Femur (tissue), 1 donor: ENCODE measurements around the gene ERFE.
"Not testable (repeated sequence)": the region's sequence is repeated elsewhere in the genome, so short reads cannot be mapped to it uniquely, and the experiment has no call there.

ENCODE experiments used
- DNase-seq: peaks from one replicate; pipeline ENCODE4 v3.0.0-alpha.2; 2017

ERFE gene

GRCh38 chr2:238171072-238171431 lies 12.3 kb downstream of the ERFE start:
- DNase-seq = not testable (repeated sequence)

GRCh38 chr2:238171575-238172187 lies 12.9 kb downstream of the ERFE start:
- no peak for DNase-seq

- DNase-seq = no peak
Observed at GRCh38 chr2:238172439-238172838, 13.7 kb downstream of the ERFE start.

- no peak for DNase-seq
Observed at GRCh38 chr2:238173692-238174091, 14.9 kb downstream of the ERFE start.

- DNase-seq = no peak
Observed at GRCh38 chr2:238174291-238174690, 15.5 kb downstream of the ERFE start.

GRCh38 chr2:238174701-238175100 lies 15.9 kb downstream of the ERFE start:
- DNase-seq = no peak

GRCh38 chr2:238176613-238177012 lies 17.8 kb downstream of the ERFE start:
- DNase-seq = no peak

GRCh38 chr2:238180554-238180953 lies 21.8 kb downstream of the ERFE start:
- no peak for DNase-seq

- no peak for DNase-seq
Observed at GRCh38 chr2:238182362-238182761, 23.6 kb downstream of the ERFE start.

- DNase-seq = no peak
Observed at GRCh38 chr2:238183821-238184220, 25.1 kb downstream of the ERFE start.

- DNase-seq = no peak
Observed at GRCh38 chr2:238187618-238188548, 29.1 kb downstream of the ERFE start.

GRCh38 chr2:238190445-238190844 lies 31.7 kb downstream of the ERFE start:
- no peak for DNase-seq

GRCh38 chr2:238202326-238203093 lies 43.7 kb downstream of the ERFE start:
- no peak for DNase-seq

- DNase-seq = peak; percentile 93
Observed at GRCh38 chr2:238203094-238203972, 44.6 kb downstream of the ERFE start, which contains the start of gene ILKAP. TSS of gene ILKAP (minus strand) at chr2:238203695. CDS start at chr2:238203553, 142 bp downstream.

GRCh38 chr2:238203973-238204683 lies 45.4 kb downstream of the ERFE start:
- DNase-seq = no peak

- no peak for DNase-seq
Observed at GRCh38 chr2:238207006-238207405, 48.2 kb downstream of the ERFE start.

GRCh38 chr2:238216651-238217184 lies 57.9 kb downstream of the ERFE start:
- peak; percentile 57 for DNase-seq
